HepG2 (cell line): ENCODE data around the gene IGDCC3. TPM values are rescaled to one million over a fixed set of nuclear protein-coding genes. Genes with fewer than 3 reads are reported as not detected.

Experiments used
- ATAC-seq: fragments of 200-7000 bp; cut with Tn5 transposase; 3 replicates; pipeline ENCODE4 v1.9.1; 2020; ENCODE audit warnings: mild to moderate bottlenecking, moderate library complexity
- BruUV-seq: library from RNA; stranded (reverse); fragments of 400-500 nt; replicated peaks from 2 replicates; lab custom pipeline; 2021; lab: Mats Ljungman, UMichigan
- CTCF ChIA-PET: fragments of 300-600 bp; formaldehyde crosslinking; extraction: SDS; loops from one replicate; lab custom pipeline; 2021; ENCODE audit warnings: low total read pairs, inconsistent platforms, low intra/inter-chr PET ratio; lab: Yijun Ruan, JAX
- POLR2A ChIA-PET: fragments of 350-600 bp; sonication (Branson Sonifier 250); formaldehyde crosslinking; loops from one replicate; lab custom pipeline; 2020; ENCODE audit warnings: antibody characterized with exemption, inconsistent platforms; lab: Yijun Ruan, JAX
- DNase-seq: peaks from one replicate; pipeline ENCODE4 v3.0.0-alpha.2; 2015; ENCODE audit warnings: low spot score
- FAIRE-seq: peaks from 3 replicates; lab custom pipeline; 2011; peaks lifted over from hg19 to GRCh38; lab: Jason Lieb, UNC
- H2AFZ ChIP-seq: one replicate; pipeline ENCODE4 v1.6.1; 2011; ENCODE audit warnings: low read length, inconsistent platforms
- H3K27ac ChIP-seq: fragments of 300-600 bp; 3 replicates; pipeline ENCODE4 v1.8.0; 2011; ENCODE audit warnings: mixed run types, mild to moderate bottlenecking, mixed read lengths, low read length, inconsistent platforms; ENCODE audit not compliant: insufficient read depth; ENCODE audit errors: extremely low read length
- H3K27me3 ChIP-seq, 2 experiments: fragments of 200-600 bp in 1 of 2; 2 replicates in 1 of 2; 3 replicates in 1 of 2; pipeline versions ENCODE4 v1.6.0 to v1.8.0; 2011; ENCODE audit warnings: low read length in 2 of 2, mild to moderate bottlenecking in 2 of 2, moderate library complexity in 2 of 2, inconsistent platforms in 1 of 2; ENCODE audit not compliant: insufficient read depth in 2 of 2, control insufficient read depth in 1 of 2
- H3K36me3 ChIP-seq, 2 experiments: fragments of 200-600 bp in 1 of 2; replicated peaks in 1 of 2; 2 replicates in 1 of 2; 3 replicates in 1 of 2; pipeline versions ENCODE4 v1.5.1 to v1.8.0; 2011; ENCODE audit warnings: low read length in 2 of 2, inconsistent platforms in 1 of 2; ENCODE audit not compliant: insufficient read depth in 2 of 2, control insufficient read depth in 1 of 2
- H3K4me1 ChIP-seq: 2 replicates; pipeline ENCODE4 v1.5.1; 2012; ENCODE audit warnings: low read length, inconsistent platforms; ENCODE audit not compliant: insufficient read depth
- H3K4me2 ChIP-seq: 2 replicates; pipeline ENCODE4 v1.6.0; 2011; ENCODE audit warnings: low read depth, low read length, inconsistent platforms
- H3K4me3 ChIP-seq, 3 experiments: fragments of 200-600 bp in 1 of 3; sonication (generic), shearing (Covaris generic) in 1 of 3; replicated peaks in 1 of 3; 2 replicates each; pipeline ENCODE4 v1.5.1; 2011 to 2016; ENCODE audit warnings: low read length in 3 of 3, inconsistent platforms in 2 of 3, low read depth in 2 of 3, mild to moderate bottlenecking in 2 of 3, control low read depth in 1 of 3, mixed read lengths in 1 of 3; ENCODE audit not compliant: insufficient read depth in 1 of 3
- H3K79me2 ChIP-seq: one replicate; pipeline ENCODE4 v1.6.1; 2011; ENCODE audit warnings: low read length, inconsistent platforms; ENCODE audit not compliant: insufficient read depth
- H3K9ac ChIP-seq: 2 replicates; pipeline ENCODE4 v1.6.0; 2011; ENCODE audit warnings: mild to moderate bottlenecking, low read depth, low read length, inconsistent platforms; ENCODE audit not compliant: insufficient read depth
- H3K9me3 ChIP-seq: 2 replicates; pipeline ENCODE4 v1.5.1; 2012; ENCODE audit warnings: mild to moderate bottlenecking, low read length
- H4K20me1 ChIP-seq: 2 replicates; pipeline ENCODE4 v1.6.0; 2011; ENCODE audit warnings: inconsistent platforms, mild to moderate bottlenecking, low read length, moderate library complexity; ENCODE audit not compliant: insufficient read depth
- MED8 ChIP-seq: sonication (generic); formaldehyde crosslinking; IDR thresholded peaks from 2 replicates; pipeline ENCODE4 v1.8.1; 2023; ENCODE audit warnings: mild to moderate bottlenecking, missing genetic modification reagents; ENCODE audit not compliant: insufficient replicate concordance
- MNT ChIP-seq: fragments of 450-650 bp; IDR thresholded peaks from 2 replicates; pipeline ENCODE4 v1.6.1; 2016
- ZNF496 ChIP-seq: sonication (generic); formaldehyde crosslinking; IDR thresholded peaks from 2 replicates; pipeline ENCODE4 v1.8.1; 2023; ENCODE audit warnings: mild to moderate bottlenecking, moderate library complexity, missing genetic modification reagents; ENCODE audit not compliant: insufficient replicate concordance
- ZSCAN25 ChIP-seq: sonication (generic); formaldehyde crosslinking; IDR thresholded peaks from 2 replicates; pipeline ENCODE4 v1.8.0; 2022; ENCODE audit warnings: mild to moderate bottlenecking, missing genetic modification reagents
- WGBS: methylation state at CpG from one replicate; pipeline ENCODE4 v1.1.6; 2017; ENCODE audit warnings: low lambda C conversion rate; 5-methylcytosine and 5-hydroxymethylcytosine counted together
- in situ Hi-C: cut with HindIII; loops from 2 replicates; pipeline ENCODE4 v1.10.0; 2017; ENCODE audit warnings: low pct_unique_long_range_greater_than_20kb; ENCODE audit not compliant: extremely low pct_ligation_motif_present
- intact Hi-C: fragments of 100-400 bp; cut with micrococcal nuclease; formaldehyde crosslinking; loops from one replicate; pipeline ENCODE4 v1.10.0; 2022; ENCODE audit not compliant: unreplicated experiment
- polyA plus RNA-seq, 8 experiments: library from polyadenylated mRNA; depleted of rRNA in 3 of 8; stranded (reverse) in 7 of 8; unstranded in 1 of 8; fragments of >200 nt; fragmentation: Illumina TruSeq in 4 of 8; extraction: Trizol in 4 of 8; gene quantifications; 2 replicates each; pipeline versions ENCODE4 v1.2.1 to v1.2.3, GENCODE V29; 2011 to 2016; ENCODE audit warnings: low read depth in 4 of 8, missing spikeins in 1 of 8, mixed read lengths in 1 of 8; ENCODE audit not compliant: insufficient read depth in 1 of 8
- total RNA-seq, 5 experiments: library from RNA; depleted of rRNA; stranded (reverse); fragments of >200 nt; fragmentation: Illumina TruSeq; extraction: Trizol; gene quantifications; 2 replicates each; pipeline ENCODE4 v1.2.3, GENCODE V29; 2016; ENCODE audit warnings: low read depth in 1 of 5
- TF ChIP-seq, protein P1 (sequence below): sonication (generic); formaldehyde crosslinking; IDR thresholded peaks from 2 replicates; pipeline ENCODE4 v1.4.0; 2020; ENCODE audit warnings: missing genetic modification reagents

Gene IGDCC3
- total and polyA plus RNA-seq, 2 of the 13 experiments (the other 11 are each of a cell fraction or from before 2014, with no cell fraction given): 30.1 to 51.8 TPM

DNA sequence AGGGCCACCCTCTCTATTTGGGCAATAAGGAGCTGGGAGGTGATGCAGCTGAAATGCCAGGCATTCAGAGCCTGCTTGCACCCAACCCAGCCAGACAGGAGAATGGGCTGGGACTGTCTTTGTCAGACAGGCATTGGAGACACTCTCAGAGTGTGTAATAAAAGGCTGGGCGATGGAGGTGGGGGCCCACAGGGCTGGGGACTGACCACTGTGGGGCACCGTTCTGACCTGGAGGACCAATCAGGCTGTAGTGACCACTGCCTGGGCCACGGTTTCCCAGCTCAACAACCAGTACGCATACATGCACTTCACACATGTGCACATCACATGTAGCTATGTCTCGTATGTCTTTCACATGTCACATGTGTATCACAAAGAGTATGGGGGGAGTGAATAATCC is 5.7 kb upstream of the IGDCC3 start:
- intact Hi-C loops: loop anchor here (10.0 kb wide), 1 partner anchor 199 kb away; the partner anchor contains the start of gene CLPX
- no peaks in the 10 kb centered on the region; a peak in 1 of 5 replicates for H3K27me3 ChIP-seq
- no peak overlapping the region for H2AFZ ChIP-seq
- no peaks in the 10 kb centered on the region for H3K79me2 ChIP-seq
- TF ChIP-seq ZNF496 (CRISPR knock-in tag): no peak
- TF ChIP-seq MNT: peak; percentile 55
- WGBS: 81% methylated on average over 5 of the region's 5 CpGs
- H3K4me3 ChIP-seq: no peak overlapping the region
- CTCF ChIA-PET: interaction anchor here (4.3 kb wide), 1 partner anchor 64 kb away, joined by 93 read pairs; no protein-coding TSS in a partner anchor
- in situ Hi-C loops: loop anchor here (5.0 to 10.0 kb wide), 2 partner anchors 61 to 199 kb away; partner anchors contain the start of gene CLPX
- POLR2A ChIA-PET: interaction anchor here (1.8 kb wide), 1 partner anchor 79 kb away, joined by 7 read pairs; the partner anchor contains the start of gene RNU5B-1
- H4K20me1 ChIP-seq: no peaks in the 10 kb centered on the region
- peaks cover 54% of the 10 kb centered on the region for H3K4me1 ChIP-seq
- H3K9ac ChIP-seq: no peak overlapping the region
- FAIRE-seq: no peak
- H3K4me2 ChIP-seq: no peak overlapping the region
- H3K36me3 ChIP-seq: no peaks in the 10 kb centered on the region
- no peak for ATAC-seq
- no peak overlapping the region for H3K27ac ChIP-seq
- H3K9me3 ChIP-seq: no peaks in the 10 kb centered on the region
- no TSS peak for BruUV-seq
- no peak for DNase-seq

DNA sequence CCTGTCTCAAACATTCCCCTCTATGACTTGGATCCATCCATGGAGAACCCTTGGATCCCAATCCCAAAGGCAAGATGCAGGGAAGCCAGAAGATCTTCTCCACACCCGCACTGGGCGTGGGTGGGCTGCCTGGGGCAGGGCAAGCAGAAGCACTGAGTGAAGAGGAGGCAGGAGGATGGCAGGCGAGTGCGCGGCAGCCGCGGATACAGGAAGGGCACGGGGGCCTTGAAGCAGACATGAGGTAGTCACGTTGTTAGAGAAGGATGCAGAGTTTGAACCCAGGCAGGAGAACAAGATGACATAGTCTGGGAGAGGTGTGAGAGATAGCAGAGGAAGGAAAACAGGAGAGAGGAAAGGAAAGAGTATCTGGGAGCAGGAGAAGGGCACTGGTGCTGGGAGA is 5.1 kb upstream of the IGDCC3 start:
- no peak for FAIRE-seq
- CTCF ChIA-PET: interaction anchor here (4.3 kb wide), 1 partner anchor 64 kb away, joined by 93 read pairs; no protein-coding TSS in a partner anchor
- H3K27me3 ChIP-seq: no peaks in the 10 kb centered on the region
- no peak for ATAC-seq
- peaks cover 56% of the 10 kb centered on the region for H3K4me1 ChIP-seq
- H3K36me3 ChIP-seq: no peaks in the 10 kb centered on the region
- H3K4me2 ChIP-seq: no peak overlapping the region
- TF ChIP-seq MED8 (CRISPR knock-in tag): no peak
- TF ChIP-seq, protein P1, sequence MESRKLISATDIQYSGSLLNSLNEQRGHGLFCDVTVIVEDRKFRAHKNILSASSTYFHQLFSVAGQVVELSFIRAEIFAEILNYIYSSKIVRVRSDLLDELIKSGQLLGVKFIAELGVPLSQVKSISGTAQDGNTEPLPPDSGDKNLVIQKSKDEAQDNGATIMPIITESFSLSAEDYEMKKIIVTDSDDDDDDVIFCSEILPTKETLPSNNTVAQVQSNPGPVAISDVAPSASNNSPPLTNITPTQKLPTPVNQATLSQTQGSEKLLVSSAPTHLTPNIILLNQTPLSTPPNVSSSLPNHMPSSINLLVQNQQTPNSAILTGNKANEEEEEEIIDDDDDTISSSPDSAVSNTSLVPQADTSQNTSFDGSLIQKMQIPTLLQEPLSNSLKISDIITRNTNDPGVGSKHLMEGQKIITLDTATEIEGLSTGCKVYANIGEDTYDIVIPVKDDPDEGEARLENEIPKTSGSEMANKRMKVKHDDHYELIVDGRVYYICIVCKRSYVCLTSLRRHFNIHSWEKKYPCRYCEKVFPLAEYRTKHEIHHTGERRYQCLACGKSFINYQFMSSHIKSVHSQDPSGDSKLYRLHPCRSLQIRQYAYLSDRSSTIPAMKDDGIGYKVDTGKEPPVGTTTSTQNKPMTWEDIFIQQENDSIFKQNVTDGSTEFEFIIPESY (CRISPR knock-in tag): peak; percentile 64
- no peak for TF ChIP-seq ZSCAN25
- TF ChIP-seq, all 625 proteins: peak for 1
- in situ Hi-C loops: loop anchor here (5.0 to 10.0 kb wide), 2 partner anchors 61 to 198 kb away; partner anchors contain the start of gene CLPX
- POLR2A ChIA-PET: interaction anchor here (1.8 kb wide), 1 partner anchor 78 kb away, joined by 7 read pairs; the partner anchor contains the start of gene RNU5B-1
- H2AFZ ChIP-seq: no peak overlapping the region
- no peaks in the 10 kb centered on the region for H3K79me2 ChIP-seq
- DNase-seq: no peak
- WGBS: 90% methylated on average over 9 of the region's 9 CpGs
- intact Hi-C loops: loop anchor here (10.0 kb wide), 1 partner anchor 198 kb away; the partner anchor contains the start of gene CLPX
- BruUV-seq: no TSS peak
- no peaks in the 10 kb centered on the region for H3K9me3 ChIP-seq
- no peak overlapping the region for H3K27ac ChIP-seq
- H4K20me1 ChIP-seq: no peaks in the 10 kb centered on the region
- no peak overlapping the region for H3K9ac ChIP-seq
- H3K4me3 ChIP-seq: no peak overlapping the region
